Brain microvascular endothelial cell (primary cell): ENCODE results near the gene CEACAM7.

Source experiments
- DNase-seq: peaks from one replicate; pipeline ENCODE4 v3.0.0-alpha.2; 2020
- H3K27ac ChIP-seq: fragments of 250-450 bp; sonication (Bioruptor Pico); 2 replicates; pipeline ENCODE4 v1.5.1; 2020; ENCODE audit warnings: mild to moderate bottlenecking, moderate library complexity
- H3K27me3 ChIP-seq: fragments of 250-450 bp; sonication (Bioruptor Pico); replicated peaks from 2 replicates; pipeline ENCODE4 v1.5.1; 2020; ENCODE audit warnings: mild to moderate bottlenecking
- H3K36me3 ChIP-seq: fragments of 250-450 bp; sonication (Bioruptor Pico); replicated peaks from 2 replicates; pipeline ENCODE4 v1.5.1; 2020; ENCODE audit warnings: mild to moderate bottlenecking
- H3K4me3 ChIP-seq: 2 replicates; pipeline ENCODE4 v1.5.1; 2011; ENCODE audit warnings: low read depth, mild to moderate bottlenecking, control low read depth, low read length, moderate library complexity
- in situ Hi-C: cut with HindIII; loops from 2 replicates; pipeline ENCODE4 v1.10.0; 2017; ENCODE audit warnings: low sequenced_read_pairs, low pct_ligation_motif_present
- TF ChIP-seq, protein P1 (sequence below): IDR thresholded peaks from 2 replicates; pipeline ENCODE4 v1.5.1; 2011; ENCODE audit warnings: low read depth, mild to moderate bottlenecking, moderate library complexity, low read length, control low read depth, inconsistent platforms; ENCODE audit errors: missing control alignments

The CEACAM7 gene

DNA sequence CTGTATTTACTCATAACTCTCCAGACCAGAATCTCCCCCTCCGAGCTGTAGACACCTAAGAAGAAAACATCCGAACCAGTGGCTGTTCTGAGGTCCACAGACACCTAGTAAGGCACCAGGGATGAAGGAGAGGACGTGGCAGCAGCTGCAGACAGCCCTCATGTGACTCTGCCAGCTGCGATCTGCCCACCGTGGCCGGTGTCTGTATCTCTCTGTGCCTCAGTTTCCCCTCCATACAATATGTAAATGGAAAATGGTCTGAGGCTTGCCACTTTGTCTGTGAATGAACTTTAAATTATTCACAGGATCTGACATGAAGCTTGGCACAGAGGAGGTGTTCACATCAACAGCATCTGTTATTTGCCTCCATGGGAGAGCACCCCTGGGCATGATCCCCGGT is 63.6 kb downstream of the CEACAM7 start:
- in situ Hi-C loops: no loop called here
- H3K36me3 ChIP-seq: no peaks in the 10 kb centered on the region
- no peaks in the 10 kb centered on the region for H3K27me3 ChIP-seq
- H3K27ac ChIP-seq: no peak overlapping the region
- H3K4me3 ChIP-seq: no peak overlapping the region
- TF ChIP-seq, protein P1, sequence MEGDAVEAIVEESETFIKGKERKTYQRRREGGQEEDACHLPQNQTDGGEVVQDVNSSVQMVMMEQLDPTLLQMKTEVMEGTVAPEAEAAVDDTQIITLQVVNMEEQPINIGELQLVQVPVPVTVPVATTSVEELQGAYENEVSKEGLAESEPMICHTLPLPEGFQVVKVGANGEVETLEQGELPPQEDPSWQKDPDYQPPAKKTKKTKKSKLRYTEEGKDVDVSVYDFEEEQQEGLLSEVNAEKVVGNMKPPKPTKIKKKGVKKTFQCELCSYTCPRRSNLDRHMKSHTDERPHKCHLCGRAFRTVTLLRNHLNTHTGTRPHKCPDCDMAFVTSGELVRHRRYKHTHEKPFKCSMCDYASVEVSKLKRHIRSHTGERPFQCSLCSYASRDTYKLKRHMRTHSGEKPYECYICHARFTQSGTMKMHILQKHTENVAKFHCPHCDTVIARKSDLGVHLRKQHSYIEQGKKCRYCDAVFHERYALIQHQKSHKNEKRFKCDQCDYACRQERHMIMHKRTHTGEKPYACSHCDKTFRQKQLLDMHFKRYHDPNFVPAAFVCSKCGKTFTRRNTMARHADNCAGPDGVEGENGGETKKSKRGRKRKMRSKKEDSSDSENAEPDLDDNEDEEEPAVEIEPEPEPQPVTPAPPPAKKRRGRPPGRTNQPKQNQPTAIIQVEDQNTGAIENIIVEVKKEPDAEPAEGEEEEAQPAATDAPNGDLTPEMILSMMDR: no peak
- DNase-seq: no peak

DNA sequence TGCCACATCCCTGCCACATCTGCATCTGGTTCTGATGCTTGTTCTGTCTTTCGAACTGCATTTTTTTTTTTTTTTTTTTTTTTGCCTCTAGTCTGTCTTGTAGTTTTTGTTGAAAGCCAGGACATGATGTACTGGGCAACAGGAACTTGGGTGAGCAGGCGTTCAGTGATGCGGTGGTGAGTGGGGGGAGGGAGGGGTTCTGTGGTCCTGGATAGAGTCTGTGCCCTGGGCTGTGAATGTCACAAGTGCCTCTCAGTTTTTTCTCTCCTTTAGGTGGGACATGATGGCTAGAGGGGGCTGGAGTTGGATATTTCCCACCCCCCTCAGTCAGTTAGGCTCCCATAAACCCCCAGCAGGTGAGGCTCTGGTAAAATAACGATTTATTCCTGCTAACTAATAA is 64.7 kb downstream of the CEACAM7 start:
- no peaks in the 10 kb centered on the region for H3K27me3 ChIP-seq
- in situ Hi-C loops: no loop called here
- no peak overlapping the region for H3K27ac ChIP-seq
- DNase-seq: no peak
- H3K36me3 ChIP-seq: no peaks in the 10 kb centered on the region
- no peak overlapping the region for H3K4me3 ChIP-seq
- TF ChIP-seq, protein P1: no peak
